HG02763 (cell line): ENCODE measurements around the gene CRYBA4.

Experiments
- ATAC-seq: cut with Tn5 transposase; IDR thresholded peaks from one replicate; pipeline ENCODE4 v1.9.1; 2021; ENCODE audit warnings: mild to moderate bottlenecking, moderate library complexity; ENCODE audit not compliant: unreplicated experiment

CRYBA4 gene

GRCh38 chr22:26620197-26620596, 1.6 kb upstream of the CRYBA4 start:
- no peak for ATAC-seq

DNA sequence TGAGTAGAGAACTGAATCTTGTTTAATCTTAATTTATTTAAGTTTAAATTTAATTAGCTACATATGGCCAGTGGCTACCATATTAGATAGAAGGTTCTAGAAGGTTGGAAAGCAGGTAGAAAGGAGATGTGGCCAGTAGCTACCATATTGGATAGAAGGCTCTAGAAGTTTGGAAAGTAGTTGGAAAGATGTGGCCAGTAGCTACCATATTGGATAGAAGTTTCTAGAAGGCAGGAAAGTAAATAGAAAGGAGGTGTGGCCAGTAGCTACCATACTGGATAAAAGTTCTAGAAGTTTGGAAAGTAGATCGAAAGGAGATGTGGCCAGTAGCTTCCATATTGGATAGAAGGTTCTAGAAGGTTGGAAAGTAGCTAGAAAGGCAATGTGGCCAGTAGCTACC, 2.2 kb downstream of the CRYBA4 start:
- no peak for ATAC-seq

GRCh38 chr22:26624803-26625202, 3.0 kb downstream of the CRYBA4 start:
- ATAC-seq: no peak

- ATAC-seq: no peak
Observed at GRCh38 chr22:26629988-26630761, 8.4 kb downstream of the CRYBA4 start.

DNA sequence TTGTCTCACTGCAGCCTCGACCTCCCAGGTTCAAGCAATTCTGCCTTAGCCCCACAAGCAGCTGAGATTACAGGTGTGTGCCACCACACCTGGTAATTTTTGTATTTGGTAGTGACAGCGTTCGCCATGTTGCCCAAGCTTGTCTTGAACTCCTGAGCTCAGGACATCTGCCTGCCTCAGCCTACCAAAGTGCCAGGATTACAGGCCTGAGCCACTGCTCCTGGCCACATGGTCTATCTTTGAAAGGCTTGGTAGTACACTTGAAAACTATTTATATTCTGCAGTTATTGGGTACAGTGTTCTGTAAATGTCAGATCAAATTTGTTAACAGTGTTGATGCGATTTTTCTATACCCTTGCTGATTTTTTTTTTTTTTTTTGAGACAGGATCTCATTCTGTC, 9.5 kb downstream of the CRYBA4 start:
- ATAC-seq: no peak

DNA sequence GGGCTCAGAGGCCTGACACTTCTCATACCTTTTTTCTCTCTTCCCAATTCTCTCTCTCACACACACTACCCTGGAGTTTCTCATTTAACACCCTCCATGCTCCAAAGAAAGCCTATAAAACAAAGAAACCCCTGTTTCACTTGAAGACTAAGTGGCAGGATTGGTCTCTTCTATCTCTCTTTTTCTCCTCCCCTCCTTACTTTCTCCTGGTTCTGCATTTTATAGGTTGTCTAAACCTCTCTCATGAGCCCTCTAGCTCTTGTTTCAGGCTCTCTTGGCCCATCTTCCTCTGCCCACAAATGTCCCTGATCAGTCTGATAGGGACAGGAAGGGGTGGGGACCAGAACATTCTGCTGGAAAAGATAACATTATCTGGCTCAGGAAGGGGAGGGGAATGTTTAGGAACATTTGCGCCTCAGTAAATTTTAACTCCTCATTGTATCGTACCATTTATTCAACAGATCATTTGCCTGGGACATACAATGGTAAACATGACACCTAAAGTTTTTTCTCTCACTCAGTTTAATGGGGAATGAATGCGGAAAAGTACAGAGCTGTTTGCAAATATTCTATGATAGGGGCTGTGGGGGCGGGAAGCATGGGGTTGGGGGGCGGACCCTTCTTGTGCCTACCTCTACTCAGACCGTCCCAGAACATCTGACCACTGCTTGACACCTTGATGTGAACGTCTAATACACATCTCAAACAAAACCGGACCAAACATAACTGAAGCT, 10.8 kb downstream of the CRYBA4 start:
- ATAC-seq: no peak

DNA sequence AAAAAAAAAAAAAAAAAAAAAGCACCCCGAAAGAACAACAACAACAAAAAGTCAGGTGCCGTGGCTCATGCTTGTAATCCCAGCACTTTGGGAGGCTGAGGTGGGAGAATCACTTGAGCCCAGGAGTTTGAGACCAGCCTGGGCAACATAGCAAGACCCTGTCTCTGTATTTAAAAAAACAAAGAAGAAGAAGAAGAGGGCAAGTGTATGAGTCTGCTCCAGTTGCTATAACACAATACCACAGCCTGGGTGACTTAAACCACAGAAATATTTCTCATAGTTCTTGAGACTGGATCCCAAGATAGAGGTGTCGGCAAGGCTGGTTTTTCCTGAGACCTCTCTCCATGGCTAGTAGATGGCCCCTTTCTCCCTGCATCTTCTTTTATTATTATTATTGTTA, 12.4 kb downstream of the CRYBA4 start:
- ATAC-seq: no peak

DNA sequence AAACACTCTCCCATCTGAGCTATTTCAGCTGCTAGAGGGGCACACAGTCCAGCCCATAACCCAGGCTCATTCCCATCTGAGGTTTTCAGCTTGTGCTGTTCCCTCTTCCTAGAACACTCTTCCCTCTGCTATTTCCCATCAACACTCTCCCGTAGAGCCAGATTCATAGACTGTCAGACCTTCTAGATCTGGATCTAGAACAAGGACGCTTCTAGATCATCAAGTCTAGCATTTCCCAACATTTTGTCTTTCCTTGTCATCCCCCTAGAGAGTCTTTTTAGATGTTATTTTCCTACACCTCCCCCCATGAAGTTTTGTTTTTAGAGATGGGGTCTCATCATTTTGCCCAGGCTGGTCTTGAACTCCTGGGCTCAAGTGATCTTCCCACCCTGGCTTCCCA, 13.4 kb downstream of the CRYBA4 start:
- no peak for ATAC-seq

DNA sequence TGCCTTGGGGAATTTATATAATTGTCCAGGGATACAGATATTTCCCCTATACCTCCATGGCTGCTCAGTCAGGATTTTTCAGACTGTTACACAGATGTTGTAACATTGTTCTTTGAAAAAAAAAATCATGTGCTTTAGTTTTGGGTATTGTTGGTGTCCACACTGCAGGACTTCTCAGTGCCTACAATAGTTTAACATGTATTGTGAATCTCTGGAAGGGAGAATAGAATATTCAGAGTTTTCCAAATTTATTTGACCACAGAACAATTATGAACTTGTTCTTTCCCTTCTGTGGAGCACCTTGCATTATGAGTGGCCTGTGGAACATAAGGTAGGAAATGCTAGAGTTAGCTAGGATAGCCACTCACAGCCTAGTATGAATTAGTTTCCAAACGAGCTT, 14.5 kb downstream of the CRYBA4 start:
- ATAC-seq: no peak

DNA sequence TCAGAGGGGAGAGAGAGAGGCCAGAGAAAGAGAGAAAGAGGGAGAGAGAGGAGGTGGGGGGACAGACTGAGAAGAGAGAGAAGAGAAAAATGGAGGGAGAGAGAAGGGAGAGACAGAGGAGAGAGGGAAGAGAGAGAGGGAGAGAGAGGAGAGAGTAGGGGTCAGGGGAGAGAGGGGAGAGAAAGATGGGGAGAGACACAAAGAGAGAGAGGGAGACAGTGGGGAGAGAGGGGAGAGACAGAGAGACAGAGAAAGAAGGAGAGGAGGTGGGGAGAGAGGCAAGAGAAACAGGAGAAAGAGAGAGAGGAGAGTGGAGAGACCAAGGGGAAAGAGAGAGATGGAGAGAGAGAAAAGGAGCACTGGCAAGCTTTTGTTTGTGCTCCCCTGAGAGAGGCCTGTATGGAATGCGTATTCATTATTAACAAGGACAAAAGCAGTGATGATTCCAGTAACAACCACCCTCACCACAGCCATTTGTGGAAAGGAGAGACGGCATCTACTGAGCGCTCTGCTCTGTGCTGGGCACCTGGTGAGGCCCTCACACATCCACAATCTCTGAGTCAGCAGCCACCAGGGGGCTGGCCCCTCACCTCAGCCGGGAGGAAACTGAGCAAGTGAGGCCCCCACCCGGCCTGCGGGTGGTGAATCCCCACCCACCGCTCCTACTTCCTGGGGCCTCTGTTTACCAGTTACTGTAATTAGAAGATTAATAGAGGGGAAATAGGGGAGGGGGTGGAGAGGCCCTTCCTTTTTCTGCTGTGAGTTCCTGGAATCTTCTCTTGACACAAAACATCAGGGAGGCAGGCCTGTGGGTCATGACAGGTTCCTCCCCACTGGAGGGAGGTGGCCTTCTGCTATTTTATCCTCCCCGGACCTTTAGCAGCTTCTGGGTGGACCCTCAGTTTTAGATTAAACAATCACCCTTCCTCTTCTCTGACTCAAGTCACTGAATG, 21.0 kb downstream of the CRYBA4 start:
- no peak for ATAC-seq

DNA sequence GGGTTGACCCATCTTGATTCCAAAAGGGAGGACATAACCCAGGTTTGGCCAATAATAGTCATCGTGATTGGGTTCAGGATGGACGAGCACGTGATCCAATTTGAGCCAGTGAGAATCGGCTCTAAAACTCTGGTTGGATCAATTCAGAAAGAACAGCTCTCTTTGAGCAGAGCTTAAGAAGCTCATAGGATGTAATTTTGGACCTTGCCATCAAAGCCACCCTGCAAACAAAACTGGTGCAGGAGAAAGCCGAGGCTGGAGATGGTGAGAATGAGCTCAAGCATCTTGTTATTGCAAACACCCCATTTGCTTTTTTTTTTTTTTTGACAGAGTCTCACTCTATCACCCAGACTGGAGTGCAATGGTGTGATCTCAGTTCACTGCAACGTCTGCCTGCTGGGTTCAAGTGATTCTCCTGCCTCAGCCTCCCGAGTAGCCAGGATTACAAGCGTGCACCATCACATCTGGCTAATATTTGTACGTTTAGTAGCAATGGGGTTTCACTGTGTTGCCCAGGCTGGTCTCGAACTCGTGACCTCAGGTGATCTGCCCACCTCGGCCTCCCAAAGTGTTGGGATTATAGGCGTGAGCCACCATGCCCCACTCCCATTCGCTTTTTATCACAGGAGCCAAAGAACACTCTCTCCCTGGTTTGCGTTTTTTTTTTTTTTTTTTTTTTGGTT, 21.8 kb downstream of the CRYBA4 start:
- ATAC-seq: no peak

GRCh38 chr22:26646158-26646557, 24.4 kb downstream of the CRYBA4 start:
- no peak for ATAC-seq

GRCh38 chr22:26648011-26648497, 26.3 kb downstream of the CRYBA4 start:
- no peak for ATAC-seq

DNA sequence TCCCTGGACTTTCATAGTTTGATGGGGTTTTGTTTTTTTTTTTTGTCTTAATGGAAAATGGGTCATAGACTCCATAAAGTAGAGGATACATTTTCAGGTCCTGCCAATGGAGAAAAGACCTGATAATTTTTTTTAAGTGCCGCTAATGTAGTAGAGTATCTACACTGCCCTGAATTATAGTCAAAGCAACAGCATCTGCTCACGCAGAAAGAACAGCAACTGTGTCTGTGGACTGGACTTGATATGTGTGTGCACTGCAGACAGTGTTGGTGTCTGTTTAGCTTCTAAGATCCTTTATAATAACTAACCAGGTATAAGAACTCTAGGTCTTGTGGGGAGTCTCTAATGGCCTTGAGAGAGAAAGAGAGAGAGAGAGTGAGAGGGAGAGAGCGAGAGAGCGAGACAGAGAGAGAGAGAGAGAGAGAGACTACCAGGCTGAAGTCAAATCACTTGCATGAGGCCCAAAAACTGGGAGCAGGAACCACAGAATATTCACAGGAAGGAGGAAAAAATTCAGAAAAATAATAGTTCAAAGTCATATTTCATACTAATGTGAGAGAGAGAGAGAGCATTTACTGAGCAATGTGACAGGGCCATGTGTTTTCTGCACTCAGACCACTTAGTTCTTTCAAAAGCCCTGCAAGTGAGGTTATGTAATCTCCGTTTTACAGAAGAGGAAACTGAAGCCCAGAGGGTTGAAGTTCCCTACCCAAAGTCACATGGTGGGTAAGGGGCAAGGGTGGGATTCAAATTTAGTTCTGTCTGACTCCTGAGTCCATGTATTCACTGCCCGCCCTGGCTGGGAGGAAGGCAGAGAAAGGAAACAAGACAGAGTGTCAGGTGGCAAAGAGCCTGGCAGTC, 27.0 kb downstream of the CRYBA4 start:
- no peak for ATAC-seq

DNA sequence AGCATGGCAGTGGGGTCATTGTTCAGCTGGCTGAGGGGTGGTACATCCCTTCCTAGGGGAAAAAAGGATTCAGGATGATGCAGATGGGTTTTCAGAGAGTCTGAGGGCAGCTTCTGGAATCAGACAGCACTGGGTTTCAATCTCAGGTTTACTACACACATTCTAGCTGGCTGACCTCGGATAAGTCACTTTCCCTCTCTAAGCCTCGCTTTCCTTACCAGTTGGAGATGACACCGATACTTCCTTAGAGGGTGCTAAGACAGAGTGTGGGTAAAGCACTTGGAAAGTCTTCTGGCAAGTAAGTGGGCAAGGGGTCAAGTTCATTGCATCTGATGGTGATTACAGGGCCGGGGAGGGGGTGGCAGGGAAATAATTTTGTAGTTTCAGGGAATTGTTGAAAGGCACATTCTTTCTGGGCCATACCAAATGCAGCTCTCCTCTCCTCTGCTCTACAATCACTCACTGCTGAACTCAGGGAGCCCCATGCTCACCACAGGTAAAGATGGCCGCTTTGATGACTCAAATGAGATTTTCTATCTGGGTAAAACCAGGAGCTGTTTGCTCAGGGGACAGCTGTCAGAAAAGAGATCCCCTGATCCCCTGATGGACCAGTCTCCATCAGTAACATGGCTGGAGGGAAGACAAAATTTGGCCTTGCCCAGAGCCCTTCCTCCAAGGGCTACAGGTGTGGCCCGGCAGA, 29.1 kb downstream of the CRYBA4 start:
- ATAC-seq: no peak

- no peak for ATAC-seq
Observed at GRCh38 chr22:26651815-26652214, 30.1 kb downstream of the CRYBA4 start.

- no peak for ATAC-seq
Observed at GRCh38 chr22:26656891-26657851, 35.4 kb downstream of the CRYBA4 start, which contains the start of gene MIAT. Gene MIAT, plus strand, starts transcription at chr22:26657588.

- ATAC-seq: no peak
Observed at GRCh38 chr22:26658161-26658560, 36.4 kb downstream of the CRYBA4 start.
